ENCODE results near the gene LRRN2. TPM values are rescaled to one million over a fixed set of nuclear protein-coding genes. Genes with fewer than 3 reads are reported as not detected.
"Not testable (repeated sequence)": the region's sequence is repeated elsewhere in the genome, so short reads cannot be mapped to it uniquely, and the experiment has no call there.

The LRRN2 gene
- total RNA-seq, 3 donors from 2014 or later, result 4.3 to 33.3 (median 26.4) TPM

GRCh38 chr1:204731509-204731908 is 46.0 kb upstream of the LRRN2 start:
- TF ChIP-seq CTCF (IDR thresholded peaks at IDR 0.05), result no peak
- no peak for DNase-seq
- intact Hi-C loops (cut with DNase I, micrococcal nuclease), result no loop called here
- no peaks in the 10 kb centered on the region for H3K36me3 ChIP-seq (ENCODE audit: low read depth)
- H3K4me1 ChIP-seq (ENCODE audit: low read depth), result no peaks in the 10 kb centered on the region
- ATAC-seq, result no peak
- H3K4me3 ChIP-seq, result no peak overlapping the region
- H3K9me3 ChIP-seq, result no peaks in the 10 kb centered on the region

GRCh38 chr1:204730826-204731459 is 45.4 kb upstream of the LRRN2 start:
- Histone ChIP-seq H3K4me3 (no peak overlapping the region), H3K9me3 (no peaks in the 10 kb centered on the region), H3K36me3 (ENCODE audit: low read depth) (no peaks in the 10 kb centered on the region), H3K4me1 (ENCODE audit: low read depth) (no peaks in the 10 kb centered on the region)
- no peak for TF ChIP-seq CTCF (IDR thresholded peaks at IDR 0.05)
- DNase-seq, result no peak
- ATAC-seq, result no peak
- intact Hi-C loops (cut with DNase I, micrococcal nuclease), result no loop called here

- ATAC-seq (no peak), DNase-seq (no peak)
- Histone ChIP-seq H3K4me3 (no peak overlapping the region), H3K36me3 (ENCODE audit: low read depth) (no peaks in the 10 kb centered on the region), H3K9me3 (no peaks in the 10 kb centered on the region), H3K4me1 (ENCODE audit: low read depth) (no peaks in the 10 kb centered on the region)
- intact Hi-C loops (cut with DNase I, micrococcal nuclease), result no loop called here
- TF ChIP-seq CTCF (IDR thresholded peaks at IDR 0.05), result no peak
Observed at GRCh38 chr1:204729516-204729915, 44.0 kb upstream of the LRRN2 start.

GRCh38 chr1:204728456-204728855 is 42.9 kb upstream of the LRRN2 start:
- H3K9me3 ChIP-seq, result no peaks in the 10 kb centered on the region
- intact Hi-C loops (cut with DNase I, micrococcal nuclease), result no loop called here
- H3K4me1 ChIP-seq (ENCODE audit: low read depth), result no peaks in the 10 kb centered on the region
- no peak for ATAC-seq
- no peak for TF ChIP-seq CTCF (IDR thresholded peaks at IDR 0.05)
- no peak overlapping the region for H3K4me3 ChIP-seq
- no peak for DNase-seq
- no peaks in the 10 kb centered on the region for H3K36me3 ChIP-seq (ENCODE audit: low read depth)

- H3K36me3 ChIP-seq (ENCODE audit: low read depth), result no peaks in the 10 kb centered on the region
- no peaks in the 10 kb centered on the region for H3K9me3 ChIP-seq
- no peak overlapping the region for H3K4me3 ChIP-seq
- TF ChIP-seq CTCF (IDR thresholded peaks at IDR 0.05), result no peak
- ATAC-seq (no peak), DNase-seq (no peak)
- intact Hi-C loops (cut with DNase I, micrococcal nuclease), result no loop called here
- H3K4me1 ChIP-seq (ENCODE audit: low read depth), result no peaks in the 10 kb centered on the region
Observed at GRCh38 chr1:204728045-204728444, 42.5 kb upstream of the LRRN2 start.

GRCh38 chr1:204727438-204727837 is 41.9 kb upstream of the LRRN2 start:
- ATAC-seq; DNase-seq; H3K4me1 ChIP-seq (ENCODE audit: low read depth): not testable (repeated sequence)

More at GRCh38 chr1:204727438-204727837, 41.9 kb upstream of the LRRN2 start:
- intact Hi-C loops (cut with DNase I, micrococcal nuclease); H3K4me3 ChIP-seq; H3K36me3 ChIP-seq (ENCODE audit: low read depth); H3K9me3 ChIP-seq: not testable (repeated sequence)

Measured in mucosa of descending colon (tissue), 3 donors.